WTC11 (cell line): ENCODE results near the gene STAT3. TPM values are rescaled to one million over a fixed set of nuclear protein-coding genes. Genes with fewer than 3 reads are reported as not detected.

Experiments
- ATAC-seq: fragments of 200-7000 bp; cut with Tn5 transposase; 2 replicates; pipeline ENCODE4 v1.10.0; 2021; ENCODE audit warnings: mild to moderate bottlenecking, moderate library complexity
- CTCF ChIA-PET: fragments of 300-600 bp; sonication (Branson Sonifier 250); formaldehyde crosslinking; loops from one replicate; lab custom pipeline; 2021; ENCODE audit warnings: antibody characterized with exemption; lab: Charles Lee
- POLR2A ChIA-PET: fragments of 350-600 bp; sonication (Branson Sonifier 250); formaldehyde crosslinking; loops from one replicate; lab custom pipeline; 2021; ENCODE audit warnings: antibody characterized with exemption; lab: Charles Lee
- DNase-seq: peaks from one replicate; pipeline ENCODE4 v3.0.0; 2021; ENCODE audit warnings: low spot score
- H3K27ac Mint-ChIP-seq: 2 replicates; pipeline ENCODE4 v1.8.0; 2021; ENCODE audit warnings: mixed read lengths
- H3K27me3 Mint-ChIP-seq: 2 replicates; pipeline ENCODE4 v1.8.0; 2021; ENCODE audit warnings: low read depth, mild to moderate bottlenecking, moderate library complexity, mixed read lengths
- H3K36me3 Mint-ChIP-seq: 2 replicates; pipeline ENCODE4 v1.8.0; 2021; ENCODE audit warnings: mixed read lengths
- H3K4me1 Mint-ChIP-seq: 2 replicates; pipeline ENCODE4 v1.8.0; 2022; ENCODE audit warnings: mixed read lengths
- H3K4me3 Mint-ChIP-seq: 2 replicates; pipeline ENCODE4 v1.8.0; 2021; ENCODE audit warnings: mild to moderate bottlenecking, moderate library complexity, mixed read lengths
- H3K9me3 Mint-ChIP-seq: 2 replicates; pipeline ENCODE4 v1.8.0; 2021; ENCODE audit warnings: mixed read lengths
- CDX4 ChIP-seq: fragments of 250-450 bp; sonication (Bioruptor Pico); IDR thresholded peaks from 2 replicates; pipeline ENCODE4 v1.9.0; 2021; ENCODE audit warnings: moderate library complexity, mild to moderate bottlenecking, inconsistent platforms, borderline replicate concordance
- CREM ChIP-seq: sonication (generic); formaldehyde crosslinking; IDR thresholded peaks from 2 replicates; pipeline ENCODE4 v1.8.1; 2022; ENCODE audit warnings: mild to moderate bottlenecking, missing genetic modification reagents, moderate library complexity
- ELF4 ChIP-seq: sonication (generic); formaldehyde crosslinking; IDR thresholded peaks from 2 replicates; pipeline ENCODE4 v1.8.1; 2022; ENCODE audit warnings: low read depth, mild to moderate bottlenecking, moderate library complexity, missing genetic modification reagents
- ETV6 ChIP-seq: sonication (generic); formaldehyde crosslinking; IDR thresholded peaks from 2 replicates; pipeline ENCODE4 v1.8.1; 2022; ENCODE audit warnings: mild to moderate bottlenecking, missing genetic modification reagents
- GTF2I ChIP-seq: fragments of 250-450 bp; sonication (Bioruptor Pico); conservative IDR thresholded peaks from 2 replicates; pipeline ENCODE4 v1.4.0; 2021; ENCODE audit warnings: mild to moderate bottlenecking
- IRF1 ChIP-seq: sonication (generic); formaldehyde crosslinking; IDR thresholded peaks from 2 replicates; pipeline ENCODE4 v1.8.0; 2023; ENCODE audit warnings: missing genetic modification reagents
- JAZF1 ChIP-seq: fragments of 250-450 bp; sonication (Bioruptor Pico); IDR thresholded peaks from 2 replicates; pipeline ENCODE4 v1.9.0; 2021; ENCODE audit warnings: moderate library complexity, mild to moderate bottlenecking, inconsistent platforms
- JUN ChIP-seq: sonication (generic); formaldehyde crosslinking; IDR thresholded peaks from 2 replicates; pipeline ENCODE4 v1.8.0; 2023; ENCODE audit warnings: mild to moderate bottlenecking, missing genetic modification reagents
- MXD4 ChIP-seq: fragments of 250-450 bp; sonication (Bioruptor Pico); IDR thresholded peaks from 2 replicates; pipeline ENCODE4 v1.8.0; 2021; ENCODE audit warnings: mild to moderate bottlenecking, moderate library complexity, borderline replicate concordance
- NR2C2 ChIP-seq: sonication (generic); formaldehyde crosslinking; IDR thresholded peaks from 2 replicates; pipeline ENCODE4 v1.8.0; 2022; ENCODE audit warnings: mild to moderate bottlenecking, missing genetic modification reagents
- PRDM15 ChIP-seq: sonication (generic); formaldehyde crosslinking; IDR thresholded peaks from 2 replicates; pipeline ENCODE4 v1.8.0; 2022; ENCODE audit warnings: missing genetic modification reagents
- SOX15 ChIP-seq: fragments of 250-450 bp; sonication (Bioruptor Pico); IDR thresholded peaks from 2 replicates; pipeline ENCODE4 v1.9.0; 2021; ENCODE audit warnings: mild to moderate bottlenecking
- STAT6 ChIP-seq: sonication (generic); formaldehyde crosslinking; conservative IDR thresholded peaks from 2 replicates; pipeline ENCODE4 v1.8.1; 2023; ENCODE audit warnings: mild to moderate bottlenecking, low read depth, missing genetic modification reagents, moderate library complexity
- TEAD4 ChIP-seq: sonication (generic); formaldehyde crosslinking; IDR thresholded peaks from 2 replicates; pipeline ENCODE4 v1.8.0; 2022; ENCODE audit warnings: mild to moderate bottlenecking, missing genetic modification reagents
- ZBTB43 ChIP-seq: sonication (generic); formaldehyde crosslinking; IDR thresholded peaks from 2 replicates; pipeline ENCODE4 v1.8.1; 2023; ENCODE audit warnings: mild to moderate bottlenecking, missing genetic modification reagents
- ZMAT4 ChIP-seq: fragments of 250-450 bp; sonication (Bioruptor Pico); IDR thresholded peaks from 2 replicates; pipeline ENCODE4 v1.9.0; 2021; ENCODE audit warnings: mild to moderate bottlenecking
- ZNF281 ChIP-seq: sonication (generic); formaldehyde crosslinking; IDR thresholded peaks from 2 replicates; pipeline ENCODE4 v1.8.0; 2023; ENCODE audit warnings: mild to moderate bottlenecking, missing genetic modification reagents
- ZNF671 ChIP-seq: fragments of 250-450 bp; sonication (Bioruptor Pico); IDR thresholded peaks from 2 replicates; pipeline ENCODE4 v1.8.0; 2021; ENCODE audit warnings: mild to moderate bottlenecking
- total RNA-seq: library from RNA; stranded (reverse); gene quantifications from 3 replicates; pipeline ENCODE4 v1.2.3, GENCODE V29; 2021

The STAT3 gene
- total RNA-seq, 1 experiment from 2014 or later = 98.0 TPM

- no peak for TF ChIP-seq ZNF281 (CRISPR knock-in tag)
- TF ChIP-seq MXD4 (CRISPR knock-in tag) = no peak
- TF ChIP-seq CDX4 (CRISPR knock-in tag) = no peak
Observed at GRCh38 chr17:42270596-42270995, 117.6 kb downstream of the STAT3 start (continued).

- DNase-seq (no peak), ATAC-seq (no peak)
- H3K9me3 Mint-ChIP-seq = no peaks in the 10 kb centered on the region
- POLR2A ChIA-PET = interaction anchor here (0.7 kb wide), 1 partner anchor 26 kb away, joined by 3 read pairs; no protein-coding TSS in a partner anchor
- CTCF ChIA-PET = interaction anchor here (1.2 to 4.2 kb wide), 2 partner anchors 19 to 48 kb away, joined by 3 to 21 read pairs; no protein-coding TSS in a partner anchor
- H3K4me1 Mint-ChIP-seq = peaks cover 46% of the 10 kb centered on the region
- no peaks in the 10 kb centered on the region for H3K27me3 Mint-ChIP-seq
- 0 out of 2 replicates have a peak, but pooled peaks cover 5% of the 10 kb centered on the region for H3K36me3 Mint-ChIP-seq
- H3K27ac Mint-ChIP-seq = no peak overlapping the region
- H3K4me3 Mint-ChIP-seq = no peak overlapping the region
- TF ChIP-seq ZNF281 (CRISPR knock-in tag) (no peak), NR2C2 (CRISPR knock-in tag) (no peak), ZMAT4 (CRISPR knock-in tag) (no peak), GTF2I (no peak)
- TF ChIP-seq, all 79 proteins: peak for 0
Observed at GRCh38 chr17:42270170-42270535, 118.1 kb downstream of the STAT3 start.

- H3K4me3 Mint-ChIP-seq = no peak overlapping the region
- no peaks in the 10 kb centered on the region for H3K9me3 Mint-ChIP-seq
- no peak for ATAC-seq
- H3K27ac Mint-ChIP-seq = no peak overlapping the region
- no peak for DNase-seq
- ChIA-PET POLR2A (interaction anchor here (0.6 kb wide), 1 partner anchor 20 kb away, joined by 4 read pairs; no protein-coding TSS in a partner anchor), CTCF (interaction anchor here (1.1 to 4.2 kb wide), 2 partner anchors 17 to 46 kb away, joined by 4 to 21 read pairs; no protein-coding TSS in a partner anchor)
- H3K36me3 Mint-ChIP-seq = 0 out of 2 replicates have a peak, but pooled peaks cover 7% of the 10 kb centered on the region
- peaks cover 27% of the 10 kb centered on the region for H3K4me1 Mint-ChIP-seq
- H3K27me3 Mint-ChIP-seq = no peaks in the 10 kb centered on the region
- TF ChIP-seq CREM (no peak), ZBTB43 (no peak), STAT6 (CRISPR knock-in tag) (no peak), SOX15 (no peak), PRDM15 (CRISPR knock-in tag) (no peak), JUN (CRISPR knock-in tag) (no peak), ETV6 (CRISPR knock-in tag) (no peak), JAZF1 (no peak), ZNF671 (no peak), ELF4 (CRISPR knock-in tag) (no peak), TEAD4 (CRISPR knock-in tag) (no peak), IRF1 (CRISPR knock-in tag) (no peak)
Observed at GRCh38 chr17:42268236-42268635, 120.0 kb downstream of the STAT3 start.
